ENCODE measurements around the gene YIPF3. TPM values are rescaled to one million over a fixed set of nuclear protein-coding genes. Genes with fewer than 3 reads are reported as not detected.
A peak's percentile ranks its signal among the peaks of the same experiment; 100 is the strongest.

The YIPF3 gene
- total and polyA plus RNA-seq, 9 of the 15 experiments (the other 6 are each of a cell fraction or from before 2014, with no cell fraction given): 27.5 to 75.3 (median 57.6) TPM

- TF ChIP-seq, protein P1, sequence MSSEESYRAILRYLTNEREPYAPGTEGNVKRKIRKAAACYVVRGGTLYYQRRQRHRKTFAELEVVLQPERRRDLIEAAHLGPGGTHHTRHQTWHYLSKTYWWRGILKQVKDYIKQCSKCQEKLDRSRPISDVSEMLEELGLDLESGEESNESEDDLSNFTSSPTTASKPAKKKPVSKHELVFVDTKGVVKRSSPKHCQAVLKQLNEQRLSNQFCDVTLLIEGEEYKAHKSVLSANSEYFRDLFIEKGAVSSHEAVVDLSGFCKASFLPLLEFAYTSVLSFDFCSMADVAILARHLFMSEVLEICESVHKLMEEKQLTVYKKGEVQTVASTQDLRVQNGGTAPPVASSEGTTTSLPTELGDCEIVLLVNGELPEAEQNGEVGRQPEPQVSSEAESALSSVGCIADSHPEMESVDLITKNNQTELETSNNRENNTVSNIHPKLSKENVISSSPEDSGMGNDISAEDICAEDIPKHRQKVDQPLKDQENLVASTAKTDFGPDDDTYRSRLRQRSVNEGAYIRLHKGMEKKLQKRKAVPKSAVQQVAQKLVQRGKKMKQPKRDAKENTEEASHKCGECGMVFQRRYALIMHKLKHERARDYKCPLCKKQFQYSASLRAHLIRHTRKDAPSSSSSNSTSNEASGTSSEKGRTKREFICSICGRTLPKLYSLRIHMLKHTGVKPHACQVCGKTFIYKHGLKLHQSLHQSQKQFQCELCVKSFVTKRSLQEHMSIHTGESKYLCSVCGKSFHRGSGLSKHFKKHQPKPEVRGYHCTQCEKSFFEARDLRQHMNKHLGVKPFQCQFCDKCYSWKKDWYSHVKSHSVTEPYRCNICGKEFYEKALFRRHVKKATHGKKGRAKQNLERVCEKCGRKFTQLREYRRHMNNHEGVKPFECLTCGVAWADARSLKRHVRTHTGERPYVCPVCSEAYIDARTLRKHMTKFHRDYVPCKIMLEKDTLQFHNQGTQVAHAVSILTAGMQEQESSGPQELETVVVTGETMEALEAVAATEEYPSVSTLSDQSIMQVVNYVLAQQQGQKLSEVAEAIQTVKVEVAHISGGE (CRISPR knock-in tag; IDR thresholded peaks at IDR 0.05): no peak
- TF ChIP-seq SIN3B (IDR thresholded peaks at IDR 0.05; ENCODE audit: low read depth) (no peak), KAT2B (IDR thresholded peaks at IDR 0.05; ENCODE audit: low read depth, low read length) (no peak), TAF15 (IDR thresholded peaks at IDR 0.05; ENCODE audit: low read depth, low read length) (no peak), COPS2 (conservative IDR thresholded peaks at IDR 0.05) (no peak), HNRNPL (IDR thresholded peaks at IDR 0.05; ENCODE audit: low read depth, low read length) (no peak), RB1 (IDR thresholded peaks at IDR 0.05; ENCODE audit: low read depth) (peak; percentile 80; the same call in 1 of the 2 replicates), NR2C2 (CRISPR knock-in tag; IDR thresholded peaks at IDR 0.05) (no peak), NR2C2 (tag; IDR thresholded peaks at IDR 0.05) (no peak), ARID1B (IDR thresholded peaks at IDR 0.05) (no peak), HNRNPK (IDR thresholded peaks at IDR 0.05; ENCODE audit: low read depth, low read length, poor library complexity, severe bottlenecking) (no peak), YBX1 (IDR thresholded peaks at IDR 0.05) (no peak), CHD1 (IDR thresholded peaks at IDR 0.05; ENCODE audit: low read length) (no peak), PTRF (tag; IDR thresholded peaks at IDR 0.05) (no peak), ZBED1 (IDR thresholded peaks at IDR 0.05) (no peak), IRF9 (tag; IDR thresholded peaks at IDR 0.05) (no peak), POLR3G (IDR thresholded peaks at IDR 0.05; ENCODE audit: extremely low read depth, insufficient read length, insufficient replicate concordance) (no peak)
- TF ChIP-seq, protein P2, sequence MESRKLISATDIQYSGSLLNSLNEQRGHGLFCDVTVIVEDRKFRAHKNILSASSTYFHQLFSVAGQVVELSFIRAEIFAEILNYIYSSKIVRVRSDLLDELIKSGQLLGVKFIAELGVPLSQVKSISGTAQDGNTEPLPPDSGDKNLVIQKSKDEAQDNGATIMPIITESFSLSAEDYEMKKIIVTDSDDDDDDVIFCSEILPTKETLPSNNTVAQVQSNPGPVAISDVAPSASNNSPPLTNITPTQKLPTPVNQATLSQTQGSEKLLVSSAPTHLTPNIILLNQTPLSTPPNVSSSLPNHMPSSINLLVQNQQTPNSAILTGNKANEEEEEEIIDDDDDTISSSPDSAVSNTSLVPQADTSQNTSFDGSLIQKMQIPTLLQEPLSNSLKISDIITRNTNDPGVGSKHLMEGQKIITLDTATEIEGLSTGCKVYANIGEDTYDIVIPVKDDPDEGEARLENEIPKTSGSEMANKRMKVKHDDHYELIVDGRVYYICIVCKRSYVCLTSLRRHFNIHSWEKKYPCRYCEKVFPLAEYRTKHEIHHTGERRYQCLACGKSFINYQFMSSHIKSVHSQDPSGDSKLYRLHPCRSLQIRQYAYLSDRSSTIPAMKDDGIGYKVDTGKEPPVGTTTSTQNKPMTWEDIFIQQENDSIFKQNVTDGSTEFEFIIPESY (CRISPR knock-in tag; IDR thresholded peaks at IDR 0.05): no peak
- TF ChIP-seq, protein P3, sequence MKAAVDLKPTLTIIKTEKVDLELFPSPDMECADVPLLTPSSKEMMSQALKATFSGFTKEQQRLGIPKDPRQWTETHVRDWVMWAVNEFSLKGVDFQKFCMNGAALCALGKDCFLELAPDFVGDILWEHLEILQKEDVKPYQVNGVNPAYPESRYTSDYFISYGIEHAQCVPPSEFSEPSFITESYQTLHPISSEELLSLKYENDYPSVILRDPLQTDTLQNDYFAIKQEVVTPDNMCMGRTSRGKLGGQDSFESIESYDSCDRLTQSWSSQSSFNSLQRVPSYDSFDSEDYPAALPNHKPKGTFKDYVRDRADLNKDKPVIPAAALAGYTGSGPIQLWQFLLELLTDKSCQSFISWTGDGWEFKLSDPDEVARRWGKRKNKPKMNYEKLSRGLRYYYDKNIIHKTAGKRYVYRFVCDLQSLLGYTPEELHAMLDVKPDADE (conservative IDR thresholded peaks at IDR 0.05; ENCODE audit: control insufficient read depth, low read depth, low read length): no peak
Observed at GRCh38 chr6:43496370-43497128, 20.2 kb downstream of the YIPF3 start (continued).
